Astrocyte of the spinal cord (primary cell): ENCODE results near the gene ZNF3.

Source experiments
- DNase-seq: peaks from one replicate; pipeline ENCODE4 v3.0.0; 2011; ENCODE audit warnings: low read depth, low spot score
- H3K4me3 ChIP-seq: 2 replicates; pipeline ENCODE4 v1.5.1; 2011; ENCODE audit warnings: low read depth, mild to moderate bottlenecking, low read length, moderate library complexity
- in situ Hi-C: cut with HindIII; loops from 2 replicates; pipeline ENCODE4 v1.10.0; 2017; ENCODE audit warnings: low sequenced_read_pairs
- TF ChIP-seq, protein P1 (sequence below): IDR thresholded peaks from 2 replicates; pipeline ENCODE4 v1.5.1; 2012; ENCODE audit warnings: low read depth, mild to moderate bottlenecking, low read length, inconsistent platforms

ZNF3 gene

DNA sequence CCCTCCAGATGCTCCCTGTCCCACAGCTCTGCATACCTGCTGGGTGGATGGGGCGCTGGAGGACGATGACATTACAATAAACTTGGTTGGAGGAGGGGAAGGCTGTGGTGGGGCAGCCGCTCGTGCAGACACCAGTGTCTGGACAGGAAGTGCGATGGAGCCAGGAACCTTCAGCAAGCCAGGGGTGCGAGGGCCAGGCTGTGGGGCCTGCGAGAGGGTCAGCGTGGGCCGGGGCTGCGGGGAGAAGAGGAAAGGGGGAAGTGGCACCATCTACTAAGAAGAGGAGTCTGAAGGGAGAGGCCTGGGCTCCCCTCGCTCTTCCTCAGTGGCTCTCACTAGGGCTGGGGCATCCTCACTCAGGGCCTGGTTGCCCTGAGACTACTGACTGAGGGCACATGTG lies 26.4 kb upstream of the ZNF3 start:
- in situ Hi-C loops, result no loop called here
- DNase-seq, result no peak
- H3K4me3 ChIP-seq, result no peak overlapping the region
- TF ChIP-seq, protein P1, sequence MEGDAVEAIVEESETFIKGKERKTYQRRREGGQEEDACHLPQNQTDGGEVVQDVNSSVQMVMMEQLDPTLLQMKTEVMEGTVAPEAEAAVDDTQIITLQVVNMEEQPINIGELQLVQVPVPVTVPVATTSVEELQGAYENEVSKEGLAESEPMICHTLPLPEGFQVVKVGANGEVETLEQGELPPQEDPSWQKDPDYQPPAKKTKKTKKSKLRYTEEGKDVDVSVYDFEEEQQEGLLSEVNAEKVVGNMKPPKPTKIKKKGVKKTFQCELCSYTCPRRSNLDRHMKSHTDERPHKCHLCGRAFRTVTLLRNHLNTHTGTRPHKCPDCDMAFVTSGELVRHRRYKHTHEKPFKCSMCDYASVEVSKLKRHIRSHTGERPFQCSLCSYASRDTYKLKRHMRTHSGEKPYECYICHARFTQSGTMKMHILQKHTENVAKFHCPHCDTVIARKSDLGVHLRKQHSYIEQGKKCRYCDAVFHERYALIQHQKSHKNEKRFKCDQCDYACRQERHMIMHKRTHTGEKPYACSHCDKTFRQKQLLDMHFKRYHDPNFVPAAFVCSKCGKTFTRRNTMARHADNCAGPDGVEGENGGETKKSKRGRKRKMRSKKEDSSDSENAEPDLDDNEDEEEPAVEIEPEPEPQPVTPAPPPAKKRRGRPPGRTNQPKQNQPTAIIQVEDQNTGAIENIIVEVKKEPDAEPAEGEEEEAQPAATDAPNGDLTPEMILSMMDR, result no peak

DNA sequence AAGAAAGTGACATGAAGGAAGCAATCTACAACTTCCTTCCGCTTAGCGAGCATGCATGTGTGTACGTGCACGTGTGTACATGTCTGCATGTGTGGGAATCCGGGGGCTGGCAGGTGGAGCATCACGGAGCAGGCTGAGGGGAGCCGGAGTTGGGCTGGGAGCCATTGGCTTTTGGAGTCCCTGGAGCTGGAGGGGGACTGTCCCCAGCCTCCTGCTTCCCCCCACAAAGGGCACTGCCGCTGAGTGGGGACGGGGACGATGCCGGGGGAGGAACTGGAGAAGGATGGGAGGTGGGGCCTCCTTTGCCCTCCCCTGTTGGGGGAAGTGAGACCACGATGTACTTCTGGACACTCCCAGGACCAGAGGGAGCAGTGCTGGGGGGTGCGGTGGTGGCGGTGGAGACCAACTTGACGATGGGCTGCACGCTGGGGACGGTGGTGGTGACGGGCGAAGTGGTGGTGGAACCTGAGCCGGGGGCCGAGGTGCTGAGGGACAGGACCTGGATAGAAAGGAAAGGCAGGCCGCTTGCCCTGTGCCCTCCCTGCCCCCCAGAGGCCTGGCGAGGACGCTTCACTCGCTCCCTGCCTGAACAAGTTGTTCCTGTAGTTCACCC lies 25.7 kb upstream of the ZNF3 start:
- no peak for DNase-seq
- no peak overlapping the region for H3K4me3 ChIP-seq
- in situ Hi-C loops, result no loop called here
- TF ChIP-seq, protein P1, result no peak

DNA sequence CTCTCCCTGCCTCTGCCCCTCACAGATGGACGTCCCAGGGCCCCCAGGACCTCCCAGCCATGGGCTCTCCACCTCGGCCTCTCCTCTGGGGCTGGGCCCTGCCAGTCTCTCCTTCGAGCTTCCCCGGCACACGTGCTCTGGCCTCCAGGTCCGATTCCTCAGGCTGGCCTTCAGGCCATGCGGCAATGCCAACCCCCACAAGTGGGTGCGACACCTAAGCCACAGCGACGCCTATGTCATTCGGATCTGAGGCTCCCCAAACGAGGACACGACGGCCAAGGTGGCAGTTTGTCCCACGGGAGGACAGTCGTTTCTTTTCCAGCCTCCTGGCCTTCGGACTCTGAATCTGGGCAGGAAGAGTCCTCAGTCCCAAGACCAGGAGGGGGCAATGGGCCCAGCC lies 25.1 kb upstream of the ZNF3 start:
- no peak for DNase-seq
- TF ChIP-seq, protein P1, result no peak
- in situ Hi-C loops, result no loop called here
- no peak overlapping the region for H3K4me3 ChIP-seq

DNA sequence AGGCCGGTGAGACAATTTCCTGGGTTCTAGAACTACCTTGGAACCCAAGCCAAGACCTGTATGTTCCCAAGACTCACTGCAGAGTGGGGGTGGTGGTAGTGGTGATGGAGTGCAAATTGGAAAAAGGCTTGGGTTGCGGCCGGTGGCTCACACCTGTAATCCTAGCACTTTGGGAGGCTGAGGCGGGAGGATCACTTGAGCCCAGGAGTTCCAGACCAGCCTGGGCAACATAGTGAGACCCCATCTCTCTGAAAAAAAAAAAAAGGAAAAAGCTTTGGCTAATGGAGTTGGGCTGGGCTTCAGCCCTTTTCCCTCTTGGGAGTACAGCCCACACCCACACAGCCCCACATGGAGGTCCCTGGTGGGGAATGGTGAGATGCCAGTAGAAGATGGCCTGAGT lies 24.0 kb upstream of the ZNF3 start:
- TF ChIP-seq, protein P1, result no peak
- in situ Hi-C loops, result no loop called here
- H3K4me3 ChIP-seq, result no peak overlapping the region
- no peak for DNase-seq

DNA sequence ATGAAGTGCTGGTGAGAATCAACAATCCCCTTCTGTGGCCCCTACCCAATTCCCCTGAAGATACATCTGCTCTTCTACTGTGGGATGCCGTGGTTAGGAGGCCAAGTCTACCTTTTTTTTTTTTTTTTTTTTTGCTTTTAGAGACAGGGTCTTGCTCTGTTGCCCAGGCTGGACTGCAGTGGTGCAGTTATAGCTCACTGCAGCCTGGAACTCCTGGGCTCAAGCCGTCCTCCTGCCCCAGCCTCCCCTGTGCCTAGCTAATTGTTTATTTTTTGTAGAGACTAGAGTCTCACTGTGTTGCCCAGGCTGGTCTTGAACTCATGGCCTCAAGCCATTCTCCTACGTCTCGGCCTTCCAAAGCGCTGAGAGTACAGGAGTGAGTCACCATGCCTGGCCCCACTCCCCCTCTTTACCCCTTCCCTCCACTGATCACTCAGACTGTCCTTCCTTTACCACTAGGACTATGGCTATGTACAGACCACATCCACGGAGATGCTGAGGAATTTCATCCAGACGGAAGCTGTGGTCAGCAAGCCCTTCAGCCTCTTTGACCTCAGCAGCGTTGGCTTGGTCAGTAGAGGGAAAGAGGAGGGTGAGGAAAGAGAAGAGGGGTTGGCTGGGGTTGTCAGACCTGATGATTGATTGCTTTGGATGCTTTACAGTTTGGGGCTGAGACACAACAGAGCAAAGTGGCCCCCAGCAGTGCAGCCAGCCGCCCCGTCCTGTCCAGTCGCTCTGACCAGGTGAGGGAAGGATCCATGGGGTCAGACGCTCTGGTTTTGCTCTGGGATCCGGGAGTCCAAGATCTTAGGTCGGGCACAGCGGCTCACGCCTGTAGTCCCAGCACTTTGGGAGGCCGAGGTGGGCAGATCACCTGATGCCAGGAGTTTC lies 21.7 kb upstream of the ZNF3 start:
- in situ Hi-C loops, result no loop called here
- H3K4me3 ChIP-seq, result no peak overlapping the region
- TF ChIP-seq, protein P1, result no peak
- peak; percentile 92 for DNase-seq

DNA sequence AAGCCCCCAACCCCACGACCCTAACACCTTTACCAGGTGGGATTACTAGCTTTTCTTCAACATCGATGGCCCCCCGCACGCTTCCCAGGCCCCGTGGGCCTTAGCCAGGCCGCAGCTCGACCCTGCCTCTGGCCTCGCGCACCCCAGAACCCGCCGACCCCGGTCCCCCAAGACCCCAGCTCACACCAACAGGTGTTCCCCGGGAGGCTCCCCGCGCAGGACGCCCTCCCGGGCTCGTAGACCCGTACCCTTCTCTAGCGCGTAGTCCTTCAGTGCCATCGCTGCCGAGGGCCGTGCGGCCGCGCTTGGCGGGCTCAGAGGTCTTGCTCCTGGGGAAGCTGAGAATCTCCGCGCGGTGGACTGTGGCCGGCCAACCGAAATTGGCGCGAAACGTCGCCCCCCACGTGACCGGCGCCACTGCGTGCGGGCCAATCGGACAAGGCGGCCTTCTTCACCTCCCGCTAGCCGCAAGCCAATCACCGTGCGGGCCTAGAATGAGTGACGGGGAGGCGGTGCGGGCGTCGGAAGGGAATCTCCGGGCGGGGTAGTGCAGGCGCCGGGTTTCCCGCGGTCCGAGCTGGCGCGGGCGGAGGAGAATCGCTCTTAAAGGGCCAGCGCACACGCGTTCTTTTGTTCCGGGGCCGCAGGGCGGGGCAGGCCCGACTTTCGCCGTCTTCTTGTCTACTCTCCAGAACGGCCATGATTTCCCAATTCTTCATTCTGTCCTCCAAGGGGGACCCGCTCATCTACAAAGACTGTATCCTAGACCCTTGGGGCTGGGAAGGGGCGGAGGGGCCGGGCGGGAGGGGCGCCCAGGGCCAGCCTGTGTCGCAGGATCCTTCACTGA lies 19.7 kb upstream of the ZNF3 start, which contains the start of the genes AP4M1 and MCM7:
Gene AP4M1, plus strand, starts transcription at position 628 of the 847 bp plus-strand sequence. Its CDS starts 72 bp downstream, at position 700.
Gene MCM7, minus strand, starts transcription at position 382 of the 847 bp plus-strand sequence. Its CDS starts 103 bp downstream, at position 279.
- in situ Hi-C loops, result no loop called here
- TF ChIP-seq, protein P1, result no peak
- peak within 1 kb of the TSS; percentile 66 for H3K4me3 ChIP-seq
- DNase-seq, result peak; percentile 100
